Heart left ventricle (tissue), 16 donors: ENCODE results near the gene FAHD2B. TPM values are rescaled to one million over a fixed set of nuclear protein-coding genes. Genes with fewer than 3 reads are reported as not detected.
"Not testable (repeated sequence)": the region's sequence is repeated elsewhere in the genome, so short reads cannot be mapped to it uniquely, and the experiment has no call there.

Experiments used
- ATAC-seq, 4 donors: fragments of 200-7000 bp; cut with Tn5 transposase; one replicate each; pipeline ENCODE4 v1.9.1; 2020 to 2022; ENCODE audit warnings: moderate library complexity in 4 of 4, mild to moderate bottlenecking in 3 of 4, moderate number of reproducible peaks in 1 of 4
- DNase-seq, 5 donors: peaks; one replicate each; pipeline ENCODE4 v3.0.0-alpha.2; 2020
- H3K27ac ChIP-seq, 12 donors: fragments of 200-600 bp; sonication (generic) in 4 of 12; one replicate each; pipeline versions ENCODE4 v1.5.0 to v1.8.0; 2016 to 2022; ENCODE audit warnings: mild to moderate bottlenecking in 2 of 12
- H3K27me3 ChIP-seq, 9 donors: fragments of 200-600 bp; sonication (generic) in 2 of 9; one replicate each; pipeline versions ENCODE4 v1.5.1 to v1.8.0; 2016 to 2022; ENCODE audit warnings: mild to moderate bottlenecking in 3 of 9
- H3K36me3 ChIP-seq, 9 donors: fragments of 200-600 bp; sonication (generic) in 2 of 9; one replicate each; pipeline versions ENCODE4 v1.5.0 to v1.8.0; 2018 to 2022; ENCODE audit warnings: mild to moderate bottlenecking in 2 of 9
- H3K4me1 ChIP-seq, 12 donors: fragments of 200-600 bp; sonication (generic) in 4 of 12; one replicate each; pipeline versions ENCODE4 v1.5.0 to v1.8.0; 2016 to 2022; ENCODE audit warnings: mild to moderate bottlenecking in 3 of 12
- H3K4me3 ChIP-seq, 12 donors: fragments of 200-600 bp; sonication (generic) in 4 of 12; one replicate each; pipeline versions ENCODE4 v1.5.0 to v1.8.0; 2017 to 2022; ENCODE audit warnings: mild to moderate bottlenecking in 9 of 12, moderate library complexity in 4 of 12
- H3K9me3 ChIP-seq, 12 donors: fragments of 200-600 bp; sonication (generic) in 4 of 12; one replicate each; pipeline versions ENCODE4 v1.5.0 to v1.8.0; 2016 to 2022; ENCODE audit warnings: mild to moderate bottlenecking in 1 of 12
- CTCF ChIP-seq, 12 donors: fragments of 200-600 bp; sonication (generic) in 4 of 12; IDR thresholded peaks; one replicate each; pipeline versions ENCODE4 v1.5.0 to v1.8.0; 2018 to 2022; ENCODE audit warnings: antibody characterized with exemption in 12 of 12, mild to moderate bottlenecking in 5 of 12
- POLR2A ChIP-seq, 2 donors: fragments of 450-650 bp; IDR thresholded peaks; one replicate each; pipeline ENCODE4 v1.6.1; 2017; ENCODE audit warnings: antibody characterized with exemption in 2 of 2, mild to moderate bottlenecking in 2 of 2, moderate library complexity in 2 of 2
- WGBS, 4 donors: extraction: QIAGEN DNeasy Blood & Tissue Kit in 2 of 4; methylation state at CpG; one replicate each; pipeline versions ENCODE4 v1.1.5 to v1.1.7; 2013 to 2018; 5-methylcytosine and 5-hydroxymethylcytosine counted together
- intact Hi-C, 10 donors: fragments of 100-400 bp; cut with DNase I; formaldehyde crosslinking; loops; one replicate each; pipeline versions ENCODE4 v1.11.1 to v1.14.2; 2022
- polyA plus RNA-seq, 2 donors: library from polyadenylated mRNA; stranded (reverse); fragments of 200-250 nt; gene quantifications; one replicate each; pipeline ENCODE4 v1.2.3, GENCODE V29; 2013
- total RNA-seq, 9 donors: library from RNA; depleted of rRNA in 2 of 9; stranded (reverse); fragments of >200 nt in 2 of 9; fragmentation: NEBNext Ultra II Directional in 3 of 9; extraction: Animal tissue kit (Norgen Biotek cat#: 25700) in 3 of 9; gene quantifications; one replicate each; pipeline versions ENCODE4 v1.1.0 to v1.2.4, GENCODE V29; 2016 to 2023
- donor health status: ischemic (EF 13 %, LVEDD 7.1; RV severe dilation, severe dysfunction).
- donor health status: healthy with polysubstance abuse.
- donor health status: DM: no; HTN: yes; CAD: no.
- donor health status: DM: no; HTN: no; CAD: no.
- donor health status: ischemic (EF 25% LVEDD 6.9; RV normal size, moderate dysfunction).
- donor health status: ischemic (EF 25% LVEDD 5.7; RV mildly dilated, moderate dysfunction).
- donor health status: healthy.
- donor health status: DM: yes; HTN: yes; CAD: no.
- donor health status: ischemic (EF 35%, LVEDD 5.7; RV mildly dilated, moderate dysfunction).
- donor health status: nonischemic (EF 11% LVEDD 7.7; RV severe dilation, severe dysfunction).
- donor health status: DM: yes; HTN: yes; CAD: no.
- donor health status: PGD.
- donor health status: ischemic (EF 29% LVEDD 5.4; RV normal size, mild dysfunction).
- donor health status: nonischemic (EF 23%, LVEDD 6.1; RV moderate dilation, normal function).

FAHD2B gene
- total and polyA plus RNA-seq, 11 donors = 16.1 to 37.6 (median 21.1) TPM

- not testable (repeated sequence) for H3K36me3 ChIP-seq, H3K9me3 ChIP-seq, H3K4me1 ChIP-seq, H3K27me3 ChIP-seq
- Histone ChIP-seq H3K27ac (peak overlapping the region; percentile 81 to 98 (median 90)), H3K4me3 (peak overlapping the region; percentile 35 to 98 (median 80))
- ATAC-seq (peak; percentile 59 to 86 (median 74)), DNase-seq (peak; percentile 45 to 70 (median 66))
- peak; percentile 78 to 94 (median 88) for TF ChIP-seq CTCF (IDR thresholded peaks at IDR 0.05)
- whole genome bisulfite sequencing, 4 donors = 0 to 1% (median 1%) methylated on average over 14 to 42 of the region's 44 CpGs
- intact Hi-C loops = loop anchor here in 3 of 10 donors (2.0 to 10.0 kb wide), 5 partner anchors 100 to 268 kb away; partner anchors contain the start of genes ANKRD23 (in 1 of the 3) and ANKRD39 (in 1 of the 3)
Measured at GRCh38 chr2:97112320-97113049, 17.8 kb upstream of the FAHD2B start.

GRCh38 chr2:97111246-97111645 is 16.6 kb upstream of the FAHD2B start:
- H3K36me3 ChIP-seq, H3K27ac ChIP-seq, H3K27me3 ChIP-seq, DNase-seq, H3K4me3 ChIP-seq, H3K4me1 ChIP-seq, H3K9me3 ChIP-seq, ATAC-seq: not testable (repeated sequence)
- 85 to 87% (median 86%) methylated on average over 9 of the region's 9 CpGs for WGBS, 4 donors
- intact Hi-C loops = loop anchor here in 3 of 10 donors (5.0 to 10.0 kb wide), 4 partner anchors 99 to 266 kb away; partner anchors contain the start of genes ANKRD23 (in 1 of the 3) and ANKRD39 (in 1 of the 3)

- 86 to 100% (median 91%) methylated on average over 2 of the region's 2 CpGs for WGBS, 4 donors
- H3K4me1 ChIP-seq, H3K36me3 ChIP-seq, DNase-seq, H3K27me3 ChIP-seq, ATAC-seq, H3K9me3 ChIP-seq, H3K4me3 ChIP-seq, H3K27ac ChIP-seq: not testable (repeated sequence)
- intact Hi-C loops = loop anchor here in 1 of 10 donors (10.0 kb wide), 1 partner anchor 92 kb away; no protein-coding TSS in a partner anchor
Measured at GRCh38 chr2:97106878-97107277, 12.2 kb upstream of the FAHD2B start.

- H3K9me3 ChIP-seq, H3K36me3 ChIP-seq, ATAC-seq, H3K4me3 ChIP-seq, intact Hi-C loops, DNase-seq, H3K27ac ChIP-seq, H3K4me1 ChIP-seq: not testable (repeated sequence)
- peaks cover 0 to 13% (median 0%) of the 10 kb centered on the region in 9 donors for H3K27me3 ChIP-seq
- WGBS, 4 donors = 63 to 93% (median 80%) methylated on average over 3 of the region's 3 CpGs
Measured at GRCh38 chr2:97098786-97099372, 4.2 kb upstream of the FAHD2B start.

- DNase-seq (no peak), ATAC-seq (no peak)
- peaks cover 0 to 9% (median 6%) of the 10 kb centered on the region in 12 donors for H3K4me1 ChIP-seq
- intact Hi-C loops = no loop called here
- no peak for TF ChIP-seq CTCF (IDR thresholded peaks at IDR 0.05)
- no peak for TF ChIP-seq POLR2A (IDR thresholded peaks at IDR 0.05)
- H3K9me3 ChIP-seq = no peaks in the 10 kb centered on the region
- peak overlapping the region in 2 of 12 donors; percentile 68 to 77 for H3K27ac ChIP-seq
- no peaks in the 10 kb centered on the region for H3K36me3 ChIP-seq
- WGBS, 4 donors = 79 to 88% (median 86%) methylated on average over 12 of the region's 12 CpGs
- H3K4me3 ChIP-seq = peak overlapping the region in 5 of 12 donors; percentile 48 to 62 (median 56)
- H3K27me3 ChIP-seq = no peaks in the 10 kb centered on the region
Measured at GRCh38 chr2:97095661-97096060, 979 bp upstream of the FAHD2B start.

GRCh38 chr2:97093983-97094771 is 505 bp downstream of the FAHD2B start:
- WGBS, 4 donors = 76 to 83% (median 81%) methylated on average over 4 to 5 of the region's 33 CpGs
- H3K4me1 ChIP-seq, H3K27me3 ChIP-seq, H3K36me3 ChIP-seq, DNase-seq, intact Hi-C loops, H3K9me3 ChIP-seq: not testable (repeated sequence)
- ATAC-seq = peak in 3 of 4 donors; percentile 4 to 13 (median 10)
- Histone ChIP-seq H3K4me3 (peak overlapping the region in 10 of 12 donors; percentile 46 to 62 (median 52)), H3K27ac (peak overlapping the region in 2 of 12 donors; percentile 68 to 77)

- DNase-seq, H3K4me3 ChIP-seq, H3K36me3 ChIP-seq, H3K27ac ChIP-seq, H3K27me3 ChIP-seq, H3K9me3 ChIP-seq, ATAC-seq, H3K4me1 ChIP-seq, intact Hi-C loops: not testable (repeated sequence)
- WGBS, 4 donors = 85 to 98% (median 90%) methylated on average over 2 of the region's 2 CpGs
Measured at GRCh38 chr2:97092946-97093345, 1.7 kb downstream of the FAHD2B start.

- H3K27ac ChIP-seq, H3K27me3 ChIP-seq, DNase-seq, H3K4me1 ChIP-seq, intact Hi-C loops, H3K36me3 ChIP-seq, H3K9me3 ChIP-seq, ATAC-seq, H3K4me3 ChIP-seq: not testable (repeated sequence)
- 79 to 100% (median 94%) methylated on average over 1 of the region's 1 CpG for WGBS, 4 donors
Measured at GRCh38 chr2:97088706-97089105, 6.0 kb downstream of the FAHD2B start.
